OCI-LY3 (cell line): ENCODE results near the gene CRYGN.

ENCODE experiments used
- H2AFZ ChIP-seq: fragments of 200-600, 300-600 bp; shearing (Covaris generic); 2 replicates; pipeline ENCODE4 v1.6.0; 2014; ENCODE audit warnings: antibody characterized with exemption, low read depth, low read length
- H3K27ac ChIP-seq: fragments of 200-600, 300-600 bp; sonication (generic); 2 replicates; pipeline ENCODE4 v1.5.1; 2014; ENCODE audit warnings: mild to moderate bottlenecking, low read length, moderate library complexity, mixed read lengths
- H3K27me3 ChIP-seq: fragments of 200-600, 300-600 bp; sonication (generic); 2 replicates; pipeline ENCODE4 v1.6.1; 2014; ENCODE audit warnings: low read depth, low read length, mixed read lengths
- H3K36me3 ChIP-seq: fragments of 200-600, 300-600 bp; sonication (generic); replicated peaks from 2 replicates; pipeline ENCODE3; 2014; ENCODE audit warnings: low read depth, low read length, mixed read lengths
- H3K4me1 ChIP-seq: fragments of 300-600, 200-600 bp; sonication (generic); 2 replicates; pipeline ENCODE4 v1.6.1; 2014; ENCODE audit warnings: low read length, mixed read lengths
- H3K4me2 ChIP-seq: fragments of 200-600, 300-600 bp; sonication (generic); 2 replicates; pipeline ENCODE4 v1.6.1; 2014; ENCODE audit warnings: low read length, mixed read lengths
- H3K4me3 ChIP-seq: fragments of 300-600, 200-600 bp; sonication (generic); 2 replicates; pipeline ENCODE4 v1.5.1; 2014; ENCODE audit warnings: antibody characterized with exemption, mild to moderate bottlenecking, low read length, moderate library complexity
- H3K79me2 ChIP-seq: fragments of 300-600, 200-600 bp; shearing (Covaris generic); 2 replicates; pipeline ENCODE4 v1.6.1; 2014; ENCODE audit warnings: mild to moderate bottlenecking, low read length, mixed read lengths
- H3K9ac ChIP-seq: fragments of 300-600, 200-600 bp; shearing (Covaris generic); 2 replicates; pipeline ENCODE4 v1.6.0; 2014; ENCODE audit warnings: mild to moderate bottlenecking, low read length, moderate library complexity
- H3K9me3 ChIP-seq: fragments of 200-600, 300-600 bp; shearing (Covaris generic); 2 replicates; pipeline ENCODE4 v1.6.1; 2014; ENCODE audit warnings: low read length, mixed read lengths; ENCODE audit not compliant: insufficient read depth
- H4K20me1 ChIP-seq: fragments of 200-600, 300-600 bp; sonication (generic); 2 replicates; pipeline ENCODE4 v1.6.1; 2016; ENCODE audit warnings: low read length, mixed read lengths; ENCODE audit not compliant: insufficient read depth
- EZH2phosphoT487 ChIP-seq: fragments of 200-600 bp; shearing (Covaris generic); IDR thresholded peaks from 2 replicates; pipeline ENCODE4 v1.6.1; 2018; ENCODE audit warnings: antibody characterized with exemption, mixed run types, low read depth
- TF ChIP-seq, protein P1 (sequence below): fragments of 200-600, 300-600 bp; sonication (generic); IDR thresholded peaks from 2 replicates; pipeline ENCODE4 v1.5.1; 2014; ENCODE audit warnings: antibody characterized with exemption, low read length, low read depth

Gene CRYGN

GRCh38 chr7:151426441-151426903 is 13.5 kb downstream of the CRYGN start:
- Histone ChIP-seq H3K4me1 (no peaks in the 10 kb centered on the region), H3K79me2 (no peaks in the 10 kb centered on the region), H2AFZ (no peak overlapping the region), H3K4me3 (no peak overlapping the region), H3K9me3 (no peaks in the 10 kb centered on the region), H3K27ac (no peak overlapping the region), H4K20me1 (no peaks in the 10 kb centered on the region), H3K4me2 (no peak overlapping the region), H3K27me3 (peaks cover 48% of the 10 kb centered on the region), H3K9ac (no peak overlapping the region), H3K36me3 (no peaks in the 10 kb centered on the region)
- TF ChIP-seq EZH2phosphoT487 = no peak
- TF ChIP-seq, protein P1, sequence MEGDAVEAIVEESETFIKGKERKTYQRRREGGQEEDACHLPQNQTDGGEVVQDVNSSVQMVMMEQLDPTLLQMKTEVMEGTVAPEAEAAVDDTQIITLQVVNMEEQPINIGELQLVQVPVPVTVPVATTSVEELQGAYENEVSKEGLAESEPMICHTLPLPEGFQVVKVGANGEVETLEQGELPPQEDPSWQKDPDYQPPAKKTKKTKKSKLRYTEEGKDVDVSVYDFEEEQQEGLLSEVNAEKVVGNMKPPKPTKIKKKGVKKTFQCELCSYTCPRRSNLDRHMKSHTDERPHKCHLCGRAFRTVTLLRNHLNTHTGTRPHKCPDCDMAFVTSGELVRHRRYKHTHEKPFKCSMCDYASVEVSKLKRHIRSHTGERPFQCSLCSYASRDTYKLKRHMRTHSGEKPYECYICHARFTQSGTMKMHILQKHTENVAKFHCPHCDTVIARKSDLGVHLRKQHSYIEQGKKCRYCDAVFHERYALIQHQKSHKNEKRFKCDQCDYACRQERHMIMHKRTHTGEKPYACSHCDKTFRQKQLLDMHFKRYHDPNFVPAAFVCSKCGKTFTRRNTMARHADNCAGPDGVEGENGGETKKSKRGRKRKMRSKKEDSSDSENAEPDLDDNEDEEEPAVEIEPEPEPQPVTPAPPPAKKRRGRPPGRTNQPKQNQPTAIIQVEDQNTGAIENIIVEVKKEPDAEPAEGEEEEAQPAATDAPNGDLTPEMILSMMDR = no peak

DNA sequence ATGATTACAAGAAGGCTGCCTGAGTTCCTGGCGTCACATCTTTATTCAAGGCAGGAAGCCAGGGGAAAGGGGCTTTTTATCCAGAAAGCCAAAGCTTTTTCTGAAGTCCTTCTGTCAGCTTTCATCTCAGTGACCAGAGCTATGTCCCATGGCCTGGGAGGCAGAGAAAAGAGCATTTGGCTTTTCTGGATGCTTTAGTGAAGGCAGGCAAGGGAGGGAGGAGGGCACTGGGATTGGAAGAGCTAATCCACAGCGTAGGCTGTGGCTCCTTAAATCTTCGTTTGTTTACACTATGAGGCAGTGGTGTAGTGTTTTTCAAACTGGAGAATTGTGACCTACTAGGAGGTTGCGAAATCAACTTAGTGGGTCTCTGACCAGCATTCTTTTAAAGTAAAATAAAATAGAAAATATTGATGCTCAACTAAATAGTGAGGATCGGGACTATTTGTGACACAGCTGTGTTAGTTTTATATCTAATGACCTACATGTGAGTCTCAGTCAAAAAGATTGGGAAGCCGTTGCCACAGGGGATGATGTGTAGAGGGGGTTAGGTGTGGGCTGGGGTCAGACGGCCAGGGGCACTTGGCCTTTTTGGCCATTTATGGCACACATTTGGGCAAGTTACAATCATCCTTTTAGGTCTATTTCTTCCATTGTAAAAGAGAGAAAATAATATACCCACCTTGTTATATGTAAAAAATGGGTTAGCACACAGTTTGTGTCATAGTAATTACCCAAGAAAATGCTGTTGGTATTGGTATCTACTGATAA is 14.1 kb downstream of the CRYGN start:
- no peak overlapping the region for H3K4me3 ChIP-seq
- no peaks in the 10 kb centered on the region for H3K36me3 ChIP-seq
- H3K27ac ChIP-seq = no peak overlapping the region
- H3K9ac ChIP-seq = no peak overlapping the region
- TF ChIP-seq, protein P1 = no peak
- TF ChIP-seq EZH2phosphoT487 = no peak
- H3K79me2 ChIP-seq = no peaks in the 10 kb centered on the region
- no peak overlapping the region for H3K4me2 ChIP-seq
- H4K20me1 ChIP-seq = no peaks in the 10 kb centered on the region
- no peaks in the 10 kb centered on the region for H3K4me1 ChIP-seq
- H3K9me3 ChIP-seq = no peaks in the 10 kb centered on the region
- H2AFZ ChIP-seq = no peak overlapping the region
- peaks cover 50% of the 10 kb centered on the region for H3K27me3 ChIP-seq

DNA sequence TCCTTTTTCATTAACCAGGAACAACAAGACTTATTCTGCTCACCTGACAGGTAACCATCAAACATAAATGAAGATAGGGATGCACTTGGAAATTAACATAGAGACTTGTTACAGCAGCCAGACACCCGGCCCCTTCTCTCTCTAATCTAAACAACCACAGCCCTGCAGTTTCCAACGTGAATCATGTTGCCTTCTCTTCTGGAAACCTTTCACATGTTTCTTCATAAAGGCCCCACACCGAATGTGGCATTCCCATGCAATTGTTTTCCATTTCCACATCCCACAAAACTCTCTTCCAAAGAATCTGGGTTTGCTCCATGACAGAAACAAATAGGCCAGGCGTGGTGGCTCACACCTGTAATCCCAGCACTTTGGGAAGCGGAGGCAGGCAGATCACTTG is 15.1 kb downstream of the CRYGN start:
- no peak overlapping the region for H3K4me3 ChIP-seq
- H3K9me3 ChIP-seq = 0 out of 2 replicates have a peak, but pooled peaks cover under 1% of the 10 kb centered on the region
- H3K27ac ChIP-seq = no peak overlapping the region
- H4K20me1 ChIP-seq = no peaks in the 10 kb centered on the region
- no peak overlapping the region for H3K4me2 ChIP-seq
- TF ChIP-seq EZH2phosphoT487 = no peak
- TF ChIP-seq, protein P1 = no peak
- H3K27me3 ChIP-seq = peaks cover 61% of the 10 kb centered on the region
- no peaks in the 10 kb centered on the region for H3K79me2 ChIP-seq
- H3K9ac ChIP-seq = no peak overlapping the region
- H3K4me1 ChIP-seq = no peaks in the 10 kb centered on the region
- no peaks in the 10 kb centered on the region for H3K36me3 ChIP-seq
- no peak overlapping the region for H2AFZ ChIP-seq

DNA sequence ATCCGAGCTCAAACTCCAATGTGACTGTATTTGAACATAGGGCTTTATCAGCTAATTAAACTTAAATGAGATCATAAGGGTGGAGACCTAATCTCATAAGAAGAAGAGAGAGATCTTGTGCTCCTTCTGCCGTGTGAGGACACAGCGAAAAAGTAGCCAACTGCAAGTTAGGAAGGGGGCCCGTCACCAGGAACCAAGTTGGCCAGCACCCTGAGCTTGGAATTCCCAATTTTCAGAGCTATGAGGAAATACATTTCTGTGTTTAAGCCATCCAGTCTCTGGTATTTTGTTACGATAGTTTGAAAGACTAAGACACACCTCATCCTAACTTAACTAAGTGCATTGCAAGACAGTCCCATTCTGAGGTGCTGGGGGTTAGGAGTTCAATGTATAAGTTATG is 16.0 kb downstream of the CRYGN start:
- H2AFZ ChIP-seq = no peak overlapping the region
- H3K79me2 ChIP-seq = no peaks in the 10 kb centered on the region
- no peaks in the 10 kb centered on the region for H3K36me3 ChIP-seq
- H3K27me3 ChIP-seq = peaks cover 60% of the 10 kb centered on the region
- TF ChIP-seq, protein P1 = no peak
- no peak for TF ChIP-seq EZH2phosphoT487
- no peak overlapping the region for H3K4me2 ChIP-seq
- H3K9me3 ChIP-seq = 0 out of 2 replicates have a peak, but pooled peaks cover 3% of the 10 kb centered on the region
- no peak overlapping the region for H3K9ac ChIP-seq
- H3K4me1 ChIP-seq = no peaks in the 10 kb centered on the region
- H3K4me3 ChIP-seq = no peak overlapping the region
- no peaks in the 10 kb centered on the region for H4K20me1 ChIP-seq
- H3K27ac ChIP-seq = no peak overlapping the region
